Keratinocyte (primary cell): ENCODE data around the gene GLP2R. TPM values are rescaled to one million over a fixed set of nuclear protein-coding genes. Genes with fewer than 3 reads are reported as not detected.

Experiments used
- DNase-seq: peaks from one replicate; pipeline ENCODE4 v3.0.0-alpha.2; 2011; ENCODE audit warnings: low read depth, missing footprints, low spot score
- FAIRE-seq: peaks from 2 replicates; lab custom pipeline; 2011; peaks lifted over from hg19 to GRCh38; lab: Jason Lieb, UNC
- H2AFZ ChIP-seq: 2 replicates; pipeline ENCODE4 v1.6.0; 2012; ENCODE audit warnings: low read length, control low read depth, inconsistent platforms; ENCODE audit not compliant: control insufficient read depth
- H3K27ac ChIP-seq: 2 replicates; pipeline ENCODE4 v1.5.1; 2011; ENCODE audit warnings: low read length; ENCODE audit not compliant: control insufficient read depth, insufficient read depth
- H3K27me3 ChIP-seq: 3 replicates; pipeline ENCODE4 v1.6.0; 2011; ENCODE audit warnings: low read length; ENCODE audit not compliant: control insufficient read depth, insufficient read depth; ENCODE audit errors: extremely low read depth
- H3K36me3 ChIP-seq, 2 experiments: 2 replicates in 1 of 2; 3 replicates in 1 of 2; pipeline ENCODE4 v1.5.1; 2011; ENCODE audit warnings: low read length in 2 of 2, mild to moderate bottlenecking in 1 of 2; ENCODE audit not compliant: control insufficient read depth in 2 of 2, insufficient read depth in 2 of 2; ENCODE audit errors: extremely low read depth in 1 of 2
- H3K4me1 ChIP-seq: 3 replicates; pipeline ENCODE4 v1.5.1; 2011; ENCODE audit warnings: low read length; ENCODE audit not compliant: control insufficient read depth, insufficient read depth; ENCODE audit errors: extremely low read depth
- H3K4me2 ChIP-seq: 3 replicates; pipeline ENCODE4 v1.6.0; 2011; ENCODE audit warnings: low read depth, low read length; ENCODE audit not compliant: control insufficient read depth, insufficient read depth; ENCODE audit errors: extremely low read depth
- H3K4me3 ChIP-seq, 3 experiments: fragments of 200-600 bp in 1 of 3; sonication (generic) in 1 of 3; 2 replicates in 2 of 3; 3 replicates in 1 of 3; pipeline ENCODE4 v1.5.1; 2011 to 2016; ENCODE audit warnings: low read length in 3 of 3, mild to moderate bottlenecking in 3 of 3, control low read depth in 2 of 3, inconsistent platforms in 1 of 3, low read depth in 1 of 3, mixed read lengths in 1 of 3, mixed run types in 1 of 3, moderate library complexity in 1 of 3; ENCODE audit not compliant: control insufficient read depth in 2 of 3, insufficient read depth in 2 of 3; ENCODE audit errors: extremely low read depth in 1 of 3
- H3K79me2 ChIP-seq: 2 replicates; pipeline ENCODE4 v1.6.0; 2012; ENCODE audit warnings: low read length; ENCODE audit not compliant: control insufficient read depth, insufficient read depth
- H3K9ac ChIP-seq: 3 replicates; pipeline ENCODE4 v1.6.0; 2011; ENCODE audit warnings: low read length; ENCODE audit not compliant: control insufficient read depth, insufficient read depth; ENCODE audit errors: extremely low read depth
- H3K9me1 ChIP-seq: 3 replicates; pipeline ENCODE4 v1.6.0; 2011; ENCODE audit warnings: low read length; ENCODE audit not compliant: control insufficient read depth, insufficient read depth; ENCODE audit errors: extremely low read depth
- H3K9me3 ChIP-seq: 2 replicates; pipeline ENCODE4 v1.5.1; 2012; ENCODE audit warnings: low read depth, low read length; ENCODE audit not compliant: control insufficient read depth
- H4K20me1 ChIP-seq: 3 replicates; pipeline ENCODE4 v1.6.0; 2011; ENCODE audit warnings: low read length; ENCODE audit not compliant: control insufficient read depth, insufficient read depth; ENCODE audit errors: extremely low read depth
- EZH2 ChIP-seq: IDR thresholded peaks from one replicate; pipeline ENCODE4 v1.6.1; 2012; ENCODE audit warnings: inconsistent platforms, mild to moderate bottlenecking, low read length, moderate library complexity
- dilution Hi-C: fragments of 300-500 bp; cut with MboI; formaldehyde crosslinking; loops from one replicate; pipeline ENCODE4 v1.7.0; 2020; ENCODE audit warnings: low sequenced_read_pairs; ENCODE audit not compliant: extremely low pct_ligation_motif_present
- polyA plus RNA-seq, 5 experiments: library from polyadenylated mRNA; depleted of rRNA in 3 of 5; stranded (reverse) in 3 of 5; stranded (forward) in 1 of 5; unstranded in 1 of 5; fragments of >200 nt; gene quantifications; 1 replicate in 1 of 5; 2 replicates in 3 of 5; 3 replicates in 1 of 5; pipeline versions ENCODE4 v1.2.1 to v1.2.3, GENCODE V29; 2011 to 2012; ENCODE audit warnings: missing spikeins in 2 of 5, low read depth in 1 of 5, low replicate concordance in 1 of 5
- TF ChIP-seq, protein P1 (sequence below), 3 experiments: IDR thresholded peaks in 1 of 3; conservative IDR thresholded peaks in 1 of 3; optimal IDR thresholded peaks in 1 of 3; 2 replicates in 2 of 3; 3 replicates in 1 of 3; pipeline versions ENCODE3 to v1.5.1; 2011; ENCODE audit warnings: low read length in 3 of 3, mild to moderate bottlenecking in 3 of 3, moderate library complexity in 2 of 3, control low read depth in 1 of 3, inconsistent platforms in 1 of 3; ENCODE audit not compliant: insufficient read depth in 2 of 3; ENCODE audit errors: extremely low read depth in 1 of 3

The GLP2R gene
- polyA plus RNA-seq, 1 donor (not counting 4 experiments of a cell fraction or from before 2014, with no cell fraction given) = not detected

DNA sequence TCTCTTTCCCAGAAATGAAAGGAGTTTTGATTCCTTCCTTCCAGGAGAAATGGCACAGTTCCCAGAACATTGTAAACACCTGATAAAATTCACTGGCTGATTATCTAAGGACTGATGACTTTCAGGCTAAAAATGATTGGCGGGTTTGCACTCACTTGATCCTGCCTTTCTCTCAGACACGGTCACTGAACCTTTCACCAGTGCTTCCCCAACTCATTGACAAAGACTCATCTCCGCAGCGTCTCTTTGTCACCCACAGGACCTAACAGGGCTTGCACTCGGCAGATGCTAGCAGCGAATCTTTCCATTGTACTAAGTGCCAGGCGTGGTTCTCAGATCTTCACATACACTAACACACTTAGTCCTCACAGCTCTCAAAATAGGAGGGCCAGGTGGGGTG, 27.0 kb upstream of the GLP2R start:
- no peaks in the 10 kb centered on the region for H4K20me1 ChIP-seq
- H3K9ac ChIP-seq = no peak overlapping the region
- H3K27me3 ChIP-seq = no peaks in the 10 kb centered on the region
- TF ChIP-seq, protein P1, sequence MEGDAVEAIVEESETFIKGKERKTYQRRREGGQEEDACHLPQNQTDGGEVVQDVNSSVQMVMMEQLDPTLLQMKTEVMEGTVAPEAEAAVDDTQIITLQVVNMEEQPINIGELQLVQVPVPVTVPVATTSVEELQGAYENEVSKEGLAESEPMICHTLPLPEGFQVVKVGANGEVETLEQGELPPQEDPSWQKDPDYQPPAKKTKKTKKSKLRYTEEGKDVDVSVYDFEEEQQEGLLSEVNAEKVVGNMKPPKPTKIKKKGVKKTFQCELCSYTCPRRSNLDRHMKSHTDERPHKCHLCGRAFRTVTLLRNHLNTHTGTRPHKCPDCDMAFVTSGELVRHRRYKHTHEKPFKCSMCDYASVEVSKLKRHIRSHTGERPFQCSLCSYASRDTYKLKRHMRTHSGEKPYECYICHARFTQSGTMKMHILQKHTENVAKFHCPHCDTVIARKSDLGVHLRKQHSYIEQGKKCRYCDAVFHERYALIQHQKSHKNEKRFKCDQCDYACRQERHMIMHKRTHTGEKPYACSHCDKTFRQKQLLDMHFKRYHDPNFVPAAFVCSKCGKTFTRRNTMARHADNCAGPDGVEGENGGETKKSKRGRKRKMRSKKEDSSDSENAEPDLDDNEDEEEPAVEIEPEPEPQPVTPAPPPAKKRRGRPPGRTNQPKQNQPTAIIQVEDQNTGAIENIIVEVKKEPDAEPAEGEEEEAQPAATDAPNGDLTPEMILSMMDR (optimal IDR thresholded peaks at IDR 0.05 in 1 of 3, IDR thresholded peaks at IDR 0.05 in 1 of 3, conservative IDR thresholded peaks at IDR 0.05 in 1 of 3; ENCODE audit: extremely low read depth in 1 of 3, insufficient read depth in 2 of 3, low read length in 3 of 3) = no peak
- no peak for TF ChIP-seq EZH2
- H3K4me2 ChIP-seq = no peak overlapping the region
- DNase-seq = no peak
- no peak overlapping the region for H2AFZ ChIP-seq
- H3K36me3 ChIP-seq = no peaks in the 10 kb centered on the region
- no peak for FAIRE-seq
- H3K79me2 ChIP-seq = no peaks in the 10 kb centered on the region
- dilution Hi-C loops = no loop called here
- H3K9me3 ChIP-seq = no peaks in the 10 kb centered on the region
- H3K9me1 ChIP-seq = no peaks in the 10 kb centered on the region
- H3K4me3 ChIP-seq = no peak overlapping the region
- H3K4me1 ChIP-seq = no peaks in the 10 kb centered on the region
- no peak overlapping the region for H3K27ac ChIP-seq

DNA sequence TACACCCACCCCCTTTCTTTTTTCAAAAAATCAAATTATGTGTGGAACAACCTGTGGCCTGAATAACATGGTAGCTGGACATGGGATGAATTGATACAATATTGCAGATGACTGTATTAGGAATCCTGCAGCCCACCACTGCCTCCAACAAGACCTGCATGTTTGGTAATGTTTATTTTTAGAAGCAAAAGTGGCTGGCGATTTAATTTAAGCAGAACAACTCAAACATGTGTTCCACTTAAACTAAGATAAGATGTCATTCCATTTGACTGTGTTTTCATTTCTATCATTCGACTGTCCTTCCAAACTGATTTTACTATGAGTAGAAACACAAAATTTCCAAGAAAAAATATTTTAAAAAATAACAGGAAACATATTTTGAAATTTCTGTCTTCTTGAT, 24.2 kb upstream of the GLP2R start:
- H3K9me3 ChIP-seq = no peaks in the 10 kb centered on the region
- H3K27ac ChIP-seq = no peak overlapping the region
- no peak overlapping the region for H2AFZ ChIP-seq
- no peaks in the 10 kb centered on the region for H3K27me3 ChIP-seq
- H3K4me1 ChIP-seq = no peaks in the 10 kb centered on the region
- dilution Hi-C loops = no loop called here
- TF ChIP-seq, protein P1 (optimal IDR thresholded peaks at IDR 0.05 in 1 of 3, IDR thresholded peaks at IDR 0.05 in 1 of 3, conservative IDR thresholded peaks at IDR 0.05 in 1 of 3; ENCODE audit: extremely low read depth in 1 of 3, insufficient read depth in 2 of 3, low read length in 3 of 3) = no peak
- H3K36me3 ChIP-seq = no peaks in the 10 kb centered on the region
- H3K4me3 ChIP-seq = no peak overlapping the region
- H4K20me1 ChIP-seq = no peaks in the 10 kb centered on the region
- H3K4me2 ChIP-seq = no peak overlapping the region
- no peaks in the 10 kb centered on the region for H3K79me2 ChIP-seq
- no peaks in the 10 kb centered on the region for H3K9me1 ChIP-seq
- DNase-seq = no peak
- no peak for FAIRE-seq
- H3K9ac ChIP-seq = no peak overlapping the region
